ENCODE measurements around the gene TMEM17. TPM values are rescaled to one million over a fixed set of nuclear protein-coding genes. Genes with fewer than 3 reads are reported as not detected.

The TMEM17 gene
- total and polyA plus RNA-seq, 9 of the 15 experiments (the other 6 are each of a cell fraction or from before 2014, with no cell fraction given): 0.58 to 2.2 (median 1.2) TPM

DNA sequence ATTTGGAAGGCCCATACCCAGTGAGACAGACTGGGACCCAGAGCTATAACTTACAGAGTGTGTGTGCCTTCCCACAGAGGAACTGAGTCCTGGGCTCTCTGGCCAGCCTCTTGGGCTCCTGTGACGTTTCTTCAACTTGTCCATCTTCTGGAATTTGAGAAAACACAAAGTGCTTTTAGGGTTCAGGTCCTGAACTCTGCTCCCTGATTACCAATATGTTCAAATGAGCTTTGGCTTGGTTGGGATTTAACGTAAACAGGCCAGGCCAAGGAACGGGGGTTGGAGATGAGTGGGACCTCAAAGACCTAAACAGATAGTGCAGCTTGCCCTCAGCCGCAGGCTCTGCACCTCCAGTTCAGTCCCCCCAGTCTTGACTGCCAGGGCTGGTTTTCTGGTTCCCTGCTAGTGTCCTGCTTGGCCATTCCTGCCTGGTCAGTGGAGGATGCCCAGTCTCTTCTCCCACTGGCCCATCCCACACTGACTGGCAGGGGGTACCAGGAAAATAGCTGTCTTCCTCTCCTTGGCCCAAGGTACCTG, 44.9 kb downstream of the TMEM17 start (continued):
- TF ChIP-seq, protein P1, sequence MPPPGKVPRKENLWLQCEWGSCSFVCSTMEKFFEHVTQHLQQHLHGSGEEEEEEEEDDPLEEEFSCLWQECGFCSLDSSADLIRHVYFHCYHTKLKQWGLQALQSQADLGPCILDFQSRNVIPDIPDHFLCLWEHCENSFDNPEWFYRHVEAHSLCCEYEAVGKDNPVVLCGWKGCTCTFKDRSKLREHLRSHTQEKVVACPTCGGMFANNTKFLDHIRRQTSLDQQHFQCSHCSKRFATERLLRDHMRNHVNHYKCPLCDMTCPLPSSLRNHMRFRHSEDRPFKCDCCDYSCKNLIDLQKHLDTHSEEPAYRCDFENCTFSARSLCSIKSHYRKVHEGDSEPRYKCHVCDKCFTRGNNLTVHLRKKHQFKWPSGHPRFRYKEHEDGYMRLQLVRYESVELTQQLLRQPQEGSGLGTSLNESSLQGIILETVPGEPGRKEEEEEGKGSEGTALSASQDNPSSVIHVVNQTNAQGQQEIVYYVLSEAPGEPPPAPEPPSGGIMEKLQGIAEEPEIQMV (tag; conservative IDR thresholded peaks at IDR 0.05; ENCODE audit: low read depth): no peak
- TF ChIP-seq ZNF584 (CRISPR knock-in tag; IDR thresholded peaks at IDR 0.05; ENCODE audit: low read depth) (no peak), ZFP1 (CRISPR knock-in tag; IDR thresholded peaks at IDR 0.05) (no peak), SMAD4 (CRISPR knock-in tag; conservative IDR thresholded peaks at IDR 0.05) (no peak), MEIS2 (IDR thresholded peaks at IDR 0.05; ENCODE audit: partially characterized antibody) (no peak), HNRNPLL (IDR thresholded peaks at IDR 0.05; ENCODE audit: low read depth, low read length, poor library complexity, severe bottlenecking) (no peak), ARNT (IDR thresholded peaks at IDR 0.05) (no peak), CREM (IDR thresholded peaks at IDR 0.05; ENCODE audit: low read depth) (no peak), FOXK1 (CRISPR knock-in tag; IDR thresholded peaks at IDR 0.05; ENCODE audit: borderline replicate concordance) (no peak), THRAP3 (IDR thresholded peaks at IDR 0.05; ENCODE audit: borderline replicate concordance) (no peak)

DNA sequence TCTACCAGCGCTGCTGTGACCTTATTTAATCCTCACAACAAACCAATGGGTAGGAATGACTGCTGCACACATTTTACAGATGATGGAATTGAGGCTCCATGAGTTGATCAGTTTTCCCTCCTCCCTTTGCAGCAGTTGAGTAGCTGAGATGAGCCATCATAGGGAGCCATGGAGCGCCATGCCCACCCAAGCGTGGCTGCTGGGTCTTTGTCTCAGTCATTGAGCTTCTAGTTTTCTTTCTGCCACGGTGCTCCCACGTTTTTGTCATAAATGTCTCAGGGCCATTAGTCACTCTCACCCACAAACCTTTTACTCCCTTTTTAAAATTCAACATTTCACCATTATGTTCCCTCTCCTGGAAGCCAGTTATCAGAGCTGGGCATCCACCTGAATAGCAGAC, 45.8 kb downstream of the TMEM17 start:
- no peaks in the 10 kb centered on the region for H3K36me3 ChIP-seq (ENCODE audit: control insufficient read depth, insufficient read depth, low read length)
- no peaks in the 10 kb centered on the region for H3K9me1 ChIP-seq (ENCODE audit: control insufficient read depth, insufficient read depth, low read length)
- no peak overlapping the region for H3K9ac ChIP-seq (ENCODE audit: insufficient read depth in 1 of 2, low read depth in 2 of 2, low read length in 2 of 2)
- CTCF ChIA-PET (ENCODE audit: low intra/inter-chr PET ratio): no interaction called here
- ATAC-seq (no peak), DNase-seq (ENCODE audit: extremely low read depth in 1 of 4, low spot score in 3 of 4) (no peak), FAIRE-seq (no peak)
- no peak overlapping the region for H3K27ac ChIP-seq (ENCODE audit: extremely low read depth, low read depth, low read length)
- no peak overlapping the region for H3K4me2 ChIP-seq (ENCODE audit: insufficient read depth, low read length)
- no peaks in the 10 kb centered on the region for H4K20me1 ChIP-seq (replicated peaks; ENCODE audit: control insufficient read depth, insufficient read depth, low read length)
- H3K4me1 ChIP-seq (replicated peaks in 1 of 2; ENCODE audit: control insufficient read depth in 2 of 2, insufficient read depth in 2 of 2, low read length in 2 of 2): peaks cover 4 to 12% of the 10 kb centered on the region in 2 experiments; a peak in 3 of 5 replicates
- POLR2A ChIA-PET: no interaction called here
- H2AFZ ChIP-seq (ENCODE audit: low read depth, low read length): no peak overlapping the region
- no peaks in the 10 kb centered on the region for H3K9me3 ChIP-seq (replicated peaks; ENCODE audit: control insufficient read depth, insufficient read depth, low read depth, low read length)
- no peaks in the 10 kb centered on the region for H3K27me3 ChIP-seq (ENCODE audit: control insufficient read depth in 2 of 2, insufficient read depth in 2 of 2, low read length in 2 of 2)
- intact Hi-C loops (cut with micrococcal nuclease) (no loop called here), in situ Hi-C loops (cut with MboI) (no loop called here)
- WGBS (ENCODE audit: insufficient coverage, low coverage, missing lambda C conversion rate): 21% methylated on average over 5 of the region's 5 CpGs
- H3K4me3 ChIP-seq: no peak overlapping the region
- H3K79me2 ChIP-seq (ENCODE audit: control insufficient read depth, insufficient read depth, low read length): no peaks in the 10 kb centered on the region
- no TSS peak for BruUV-seq (replicated peaks)
- no peak for TF ChIP-seq CEBPB (tag; IDR thresholded peaks at IDR 0.05)
- TF ChIP-seq KDM1A (IDR thresholded peaks at IDR 0.05): no peak
- TF ChIP-seq ZNF239 (CRISPR knock-in tag; IDR thresholded peaks at IDR 0.05): no peak
- no peak for TF ChIP-seq HDAC6 (IDR thresholded peaks at IDR 0.05; ENCODE audit: low read depth, low read length)
- no peak for TF ChIP-seq SAFB2 (IDR thresholded peaks at IDR 0.05; ENCODE audit: borderline replicate concordance, low read depth, low read length, severe bottlenecking)
- TF ChIP-seq LEF1 (IDR thresholded peaks at IDR 0.05): no peak
- TF ChIP-seq, protein P2, sequence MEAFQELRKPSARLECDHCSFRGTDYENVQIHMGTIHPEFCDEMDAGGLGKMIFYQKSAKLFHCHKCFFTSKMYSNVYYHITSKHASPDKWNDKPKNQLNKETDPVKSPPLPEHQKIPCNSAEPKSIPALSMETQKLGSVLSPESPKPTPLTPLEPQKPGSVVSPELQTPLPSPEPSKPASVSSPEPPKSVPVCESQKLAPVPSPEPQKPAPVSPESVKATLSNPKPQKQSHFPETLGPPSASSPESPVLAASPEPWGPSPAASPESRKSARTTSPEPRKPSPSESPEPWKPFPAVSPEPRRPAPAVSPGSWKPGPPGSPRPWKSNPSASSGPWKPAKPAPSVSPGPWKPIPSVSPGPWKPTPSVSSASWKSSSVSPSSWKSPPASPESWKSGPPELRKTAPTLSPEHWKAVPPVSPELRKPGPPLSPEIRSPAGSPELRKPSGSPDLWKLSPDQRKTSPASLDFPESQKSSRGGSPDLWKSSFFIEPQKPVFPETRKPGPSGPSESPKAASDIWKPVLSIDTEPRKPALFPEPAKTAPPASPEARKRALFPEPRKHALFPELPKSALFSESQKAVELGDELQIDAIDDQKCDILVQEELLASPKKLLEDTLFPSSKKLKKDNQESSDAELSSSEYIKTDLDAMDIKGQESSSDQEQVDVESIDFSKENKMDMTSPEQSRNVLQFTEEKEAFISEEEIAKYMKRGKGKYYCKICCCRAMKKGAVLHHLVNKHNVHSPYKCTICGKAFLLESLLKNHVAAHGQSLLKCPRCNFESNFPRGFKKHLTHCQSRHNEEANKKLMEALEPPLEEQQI (IDR thresholded peaks at IDR 0.05): no peak
- TF ChIP-seq BRD9 (IDR thresholded peaks at IDR 0.05; ENCODE audit: low read depth, partially characterized antibody): no peak
